Tibial artery (tissue), 4 donors: ENCODE results near the gene HOXA10.

Experiments used
- DNase-seq, 2 donors: peaks; one replicate each; pipeline ENCODE4 v3.0.0-alpha.2; 2019
- H3K27ac ChIP-seq, 2 donors: fragments of 200-600 bp; sonication (generic) in 1 of 2; 1 replicate in 1 of 2; 2 replicates in 1 of 2; pipeline ENCODE4 v1.5.1; 2018 to 2019; ENCODE audit warnings: mild to moderate bottlenecking in 1 of 2
- H3K27me3 ChIP-seq, 2 donors: fragments of 200-600 bp; sonication (generic) in 1 of 2; one replicate each; pipeline versions ENCODE4 v1.5.1 to v1.6.0; 2016 to 2019
- H3K36me3 ChIP-seq, 3 donors: fragments of 200-600 bp; sonication (generic) in 2 of 3; one replicate each; pipeline ENCODE4 v1.5.1; 2016 to 2019; ENCODE audit warnings: mild to moderate bottlenecking in 2 of 3
- H3K4me1 ChIP-seq, 4 donors: fragments of 200-600 bp; sonication (generic) in 2 of 4; 1 replicate in 3 of 4; 2 replicates in 1 of 4; pipeline ENCODE4 v1.5.1; 2016 to 2019
- H3K4me3 ChIP-seq, 2 donors: fragments of 200-600 bp; sonication (generic) in 1 of 2; 1 replicate in 1 of 2; 2 replicates in 1 of 2; pipeline ENCODE4 v1.5.1; 2018 to 2019; ENCODE audit warnings: mild to moderate bottlenecking in 2 of 2
- H3K9me3 ChIP-seq, 3 donors: fragments of 200-600 bp; sonication (generic) in 1 of 3; one replicate each; pipeline ENCODE4 v1.5.1; 2016 to 2019
- intact Hi-C: fragments of 100-400 bp; cut with DNase I; formaldehyde crosslinking; loops from one replicate; pipeline ENCODE4 v1.15.0; 2023; ENCODE audit warnings: low total_unique reads
- TF ChIP-seq, protein P1 (sequence below), 2 experiments: fragments of 200-600 bp in 1 of 2; fragments of 450-650 bp in 1 of 2; IDR thresholded peaks; one replicate each; pipeline ENCODE4 v1.5.1; 2017 to 2019; ENCODE audit warnings: antibody characterized with exemption in 2 of 2, mild to moderate bottlenecking in 1 of 2, moderate library complexity in 1 of 2

Gene HOXA10

DNA sequence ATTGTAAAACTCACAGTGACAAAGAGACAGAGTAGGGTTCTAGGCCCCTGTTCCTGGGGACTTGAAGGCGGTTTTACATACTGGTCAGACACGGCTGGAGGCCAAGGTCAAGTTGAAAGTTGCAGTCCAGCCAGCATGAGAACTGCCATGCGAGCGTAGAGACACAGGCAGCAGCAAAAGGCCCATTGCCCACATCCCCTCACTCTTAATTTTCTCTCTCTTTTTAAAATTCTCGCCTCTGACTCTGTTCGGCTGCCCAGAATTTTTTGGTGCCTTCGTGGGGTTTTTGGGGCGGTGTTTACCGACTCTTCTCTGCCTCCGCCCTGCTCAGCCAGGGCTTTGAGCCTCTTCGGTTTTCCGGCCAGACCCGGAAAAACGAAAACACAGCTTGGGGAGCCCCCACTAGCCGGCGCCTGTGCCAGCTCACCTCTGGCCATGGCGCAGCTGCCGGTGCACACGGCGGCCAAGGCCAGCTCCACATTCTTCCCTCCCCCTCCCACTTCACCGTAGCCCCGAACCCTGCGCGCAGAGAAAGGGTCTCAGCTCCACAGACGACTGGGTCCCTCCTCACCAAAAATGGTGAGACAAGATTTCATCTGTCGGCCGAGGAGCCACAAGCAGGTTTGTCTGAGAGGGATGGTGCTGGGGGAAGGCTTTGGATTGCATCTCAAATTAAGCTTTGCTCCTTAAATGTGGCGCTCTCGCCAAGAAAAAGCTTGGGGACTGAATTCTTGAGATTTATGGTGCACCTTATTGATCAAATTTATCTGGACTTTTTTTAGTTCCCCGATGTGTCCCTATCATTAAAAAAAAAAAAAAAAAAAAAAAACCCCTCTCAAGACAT, 28.1 kb upstream of the HOXA10 start:
- peaks cover 0 to 48% (median 26%) of the 10 kb centered on the region in 4 donors for H3K4me1 ChIP-seq
- peak in 1 of 2 donors; percentile 47 for DNase-seq
- no peak overlapping the region for H3K4me3 ChIP-seq
- intact Hi-C loops = loop anchor here (10.0 kb wide), 1 partner anchor 373 kb away; no protein-coding TSS in a partner anchor
- TF ChIP-seq, protein P1, sequence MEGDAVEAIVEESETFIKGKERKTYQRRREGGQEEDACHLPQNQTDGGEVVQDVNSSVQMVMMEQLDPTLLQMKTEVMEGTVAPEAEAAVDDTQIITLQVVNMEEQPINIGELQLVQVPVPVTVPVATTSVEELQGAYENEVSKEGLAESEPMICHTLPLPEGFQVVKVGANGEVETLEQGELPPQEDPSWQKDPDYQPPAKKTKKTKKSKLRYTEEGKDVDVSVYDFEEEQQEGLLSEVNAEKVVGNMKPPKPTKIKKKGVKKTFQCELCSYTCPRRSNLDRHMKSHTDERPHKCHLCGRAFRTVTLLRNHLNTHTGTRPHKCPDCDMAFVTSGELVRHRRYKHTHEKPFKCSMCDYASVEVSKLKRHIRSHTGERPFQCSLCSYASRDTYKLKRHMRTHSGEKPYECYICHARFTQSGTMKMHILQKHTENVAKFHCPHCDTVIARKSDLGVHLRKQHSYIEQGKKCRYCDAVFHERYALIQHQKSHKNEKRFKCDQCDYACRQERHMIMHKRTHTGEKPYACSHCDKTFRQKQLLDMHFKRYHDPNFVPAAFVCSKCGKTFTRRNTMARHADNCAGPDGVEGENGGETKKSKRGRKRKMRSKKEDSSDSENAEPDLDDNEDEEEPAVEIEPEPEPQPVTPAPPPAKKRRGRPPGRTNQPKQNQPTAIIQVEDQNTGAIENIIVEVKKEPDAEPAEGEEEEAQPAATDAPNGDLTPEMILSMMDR (IDR thresholded peaks at IDR 0.05) = no peak
- peaks cover 4 to 98% of the 10 kb centered on the region in 2 donors for H3K27me3 ChIP-seq
- no peaks in the 10 kb centered on the region for H3K36me3 ChIP-seq
- no peak overlapping the region for H3K27ac ChIP-seq
- no peaks in the 10 kb centered on the region for H3K9me3 ChIP-seq

DNA sequence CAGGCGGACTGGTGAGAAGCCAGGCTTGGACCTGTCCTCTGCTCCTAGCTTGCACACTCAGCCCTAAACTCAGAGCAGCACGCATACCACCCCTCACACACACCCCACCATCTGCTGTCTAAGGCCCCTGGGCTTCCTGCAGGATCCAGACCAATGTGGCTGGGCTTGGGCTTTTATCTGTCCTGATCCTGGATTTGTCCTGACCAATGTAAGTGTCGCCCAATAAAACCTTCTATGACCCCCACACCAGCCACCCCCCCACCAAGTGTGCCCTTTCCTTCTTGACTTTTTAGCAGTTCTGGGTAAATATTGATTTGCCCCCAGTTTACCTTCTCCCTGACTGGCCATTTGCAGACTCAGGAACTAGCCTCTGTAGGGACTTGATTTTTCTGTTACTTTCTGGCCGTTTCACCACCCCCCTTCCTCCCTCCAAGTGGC, 27.5 kb upstream of the HOXA10 start:
- Histone ChIP-seq H3K27me3 (peaks cover 4 to 98% of the 10 kb centered on the region in 2 donors), H3K4me1 (peaks cover 0 to 48% (median 26%) of the 10 kb centered on the region in 4 donors), H3K9me3 (no peaks in the 10 kb centered on the region), H3K36me3 (no peaks in the 10 kb centered on the region), H3K27ac (no peak overlapping the region), H3K4me3 (no peak overlapping the region)
- intact Hi-C loops = loop anchor here (10.0 kb wide), 1 partner anchor 373 kb away; no protein-coding TSS in a partner anchor
- TF ChIP-seq, protein P1 (IDR thresholded peaks at IDR 0.05) = no peak
- DNase-seq = peak in 1 of 2 donors; percentile 52

DNA sequence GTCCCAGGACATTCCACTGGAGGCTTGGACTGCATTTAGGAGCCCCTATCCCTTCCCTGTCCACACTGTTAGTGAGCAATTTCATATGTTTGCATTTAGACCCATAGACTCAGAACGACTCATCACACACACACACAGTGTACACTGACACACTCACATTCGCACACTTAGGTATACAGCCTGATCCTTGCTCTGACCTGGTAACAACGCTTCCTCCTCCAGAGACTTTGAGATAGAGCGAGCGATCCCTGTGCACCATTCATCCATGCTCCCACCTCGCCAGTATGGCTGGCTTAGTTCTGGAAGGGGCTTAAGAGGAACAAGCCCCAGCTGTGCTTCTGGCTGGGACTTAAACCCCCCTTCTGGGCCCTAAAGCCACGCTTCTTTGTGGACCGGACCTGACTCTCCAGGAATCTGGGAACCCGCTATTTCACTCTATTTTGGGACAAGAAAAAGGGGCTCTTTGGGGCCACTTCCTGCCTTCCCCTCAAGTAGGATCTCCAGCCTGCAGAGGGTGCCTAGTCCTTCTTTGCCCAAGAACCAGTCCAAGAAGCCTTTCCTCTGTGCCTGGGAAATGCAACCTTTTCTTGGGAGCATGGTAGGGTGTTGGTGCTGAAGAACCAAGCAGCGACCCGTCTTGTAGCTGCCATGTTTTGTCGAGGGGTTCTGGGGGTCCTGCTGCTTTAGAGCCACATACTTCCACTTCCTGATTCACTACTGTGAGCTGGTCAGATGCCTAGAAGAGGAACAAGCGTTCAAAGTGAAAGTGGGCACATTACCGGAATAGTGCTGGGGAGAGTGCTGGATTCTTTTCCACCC, 26.9 kb upstream of the HOXA10 start:
- H3K27ac ChIP-seq = no peak overlapping the region
- no peaks in the 10 kb centered on the region for H3K9me3 ChIP-seq
- no peaks in the 10 kb centered on the region for H3K36me3 ChIP-seq
- H3K4me3 ChIP-seq = peak overlapping the region in 1 of 2 donors; percentile 44
- peaks cover 4 to 97% of the 10 kb centered on the region in 2 donors for H3K27me3 ChIP-seq
- DNase-seq = peak in 1 of 2 donors; percentile 51
- TF ChIP-seq, protein P1 (IDR thresholded peaks at IDR 0.05) = no peak
- H3K4me1 ChIP-seq = peaks cover 0 to 48% (median 26%) of the 10 kb centered on the region in 4 donors
- intact Hi-C loops = loop anchor here (10.0 kb wide), 1 partner anchor 374 kb away; no protein-coding TSS in a partner anchor

DNA sequence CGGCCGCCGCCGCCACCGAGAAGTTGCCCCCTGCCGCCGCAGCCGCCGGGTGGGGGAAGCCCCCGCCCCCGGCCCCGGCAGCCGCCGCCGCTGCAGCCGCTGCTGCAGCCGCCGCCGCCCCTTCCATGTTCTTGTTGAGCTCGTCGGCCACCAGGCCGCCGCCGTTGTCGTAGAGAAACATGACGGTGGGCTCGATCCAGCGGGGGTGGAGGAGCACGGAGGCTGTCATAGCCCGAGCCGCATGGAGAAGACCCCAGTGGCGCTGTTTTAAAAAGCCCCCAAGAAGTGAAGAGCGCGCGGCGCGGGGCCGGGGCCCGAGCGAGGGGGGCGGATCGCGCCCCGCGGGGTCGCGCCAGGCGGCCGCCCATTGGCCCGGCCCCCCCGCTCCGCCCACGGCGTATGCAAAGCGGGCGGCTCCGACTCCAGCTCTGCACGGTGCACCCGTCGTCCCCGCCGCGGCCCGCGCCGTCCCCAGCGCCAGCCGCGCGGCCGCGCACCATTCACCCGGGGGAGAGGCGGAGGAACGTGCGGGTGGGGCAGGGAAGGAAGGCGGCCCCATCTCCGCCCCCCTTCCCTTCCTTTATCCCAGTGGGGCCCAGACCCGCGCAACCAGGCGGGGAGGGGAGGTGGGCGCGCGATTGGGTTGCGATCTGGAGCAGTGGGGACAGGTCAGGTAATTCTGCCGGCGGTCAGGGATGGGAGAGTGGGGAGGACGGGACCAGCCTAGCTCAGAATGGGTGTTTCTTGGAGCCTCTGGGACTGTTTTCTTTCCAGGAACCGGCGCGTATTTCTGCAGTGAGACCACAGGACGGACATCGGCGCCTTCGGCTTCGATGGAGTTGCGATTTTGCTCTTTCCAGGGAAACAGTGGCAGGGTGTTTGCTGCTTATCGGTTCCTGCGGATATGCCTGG, 26.0 kb upstream of the HOXA10 start, which contains the start of gene HOXA13:
Gene HOXA13 (minus strand): TSS at position 243 of the 912 bp plus-strand sequence. CDS start 14 bp downstream, at position 229.
- peak in 1 of 2 donors; percentile 65 for DNase-seq
- intact Hi-C loops = loop anchor here (10.0 kb wide), 3 partner anchors 375 to 895 kb away; no protein-coding TSS in a partner anchor

More for the DNA sequence above, 26.0 kb upstream of the HOXA10 start, which contains the start of gene HOXA13:
- Histone ChIP-seq H3K27ac (no peak within 1 kb of the TSS), H3K36me3 (no peaks in the 10 kb centered on the region), H3K4me3 (peak within 1 kb of the TSS; percentile 35 to 44), H3K9me3 (no peaks in the 10 kb centered on the region), H3K27me3 (peaks cover 4 to 97% of the 10 kb centered on the region in 2 donors), H3K4me1 (peaks cover 0 to 43% (median 21%) of the 10 kb centered on the region in 4 donors)
- TF ChIP-seq, protein P1 (IDR thresholded peaks at IDR 0.05) = no peak
